ENCODE results near the gene DKK3.

- no peak for TF ChIP-seq CTCF (IDR thresholded peaks at IDR 0.05 in 4 of 5, conservative IDR thresholded peaks at IDR 0.05 in 1 of 5)
- TF ChIP-seq POLR2A (IDR thresholded peaks at IDR 0.05) = no peak
Measured at GRCh38 chr11:12046636-12047236, 38.3 kb upstream of the DKK3 start.
